ENCODE measurements around the gene CBLN4. TPM values are rescaled to one million over a fixed set of nuclear protein-coding genes. Genes with fewer than 3 reads are reported as not detected.

Gene CBLN4
- not detected in 2 replicates for total RNA-seq

DNA sequence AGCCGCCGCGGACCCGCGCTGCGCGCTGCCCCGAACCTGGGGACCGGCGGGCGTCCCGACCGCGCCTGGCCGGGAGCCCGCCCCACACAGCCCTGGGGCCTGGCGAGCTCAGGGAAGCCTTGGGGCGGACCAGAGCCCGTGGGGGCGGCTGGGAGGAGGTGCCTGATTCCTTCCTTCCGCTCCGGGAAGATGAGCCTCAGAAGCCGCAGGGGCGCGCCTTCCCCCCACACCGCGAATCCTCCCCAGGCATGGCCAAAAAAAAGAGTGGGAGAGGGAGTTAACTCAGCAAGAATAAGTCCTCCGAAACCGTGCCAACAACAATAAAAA, at the start of gene CBLN4:
Gene CBLN4, minus strand, starts transcription at position 131 of the 327 bp plus-strand sequence. CDS start 1,348 bp downstream, outside the sequence.

Other genes starting within 250 kb of the CBLN4 start
- not detected in 2 replicates for gene MC3R, start 243.2 kb upstream of the CBLN4 start, total RNA-seq